Measurements from ENCODE around the gene RAPGEF5.

DNA sequence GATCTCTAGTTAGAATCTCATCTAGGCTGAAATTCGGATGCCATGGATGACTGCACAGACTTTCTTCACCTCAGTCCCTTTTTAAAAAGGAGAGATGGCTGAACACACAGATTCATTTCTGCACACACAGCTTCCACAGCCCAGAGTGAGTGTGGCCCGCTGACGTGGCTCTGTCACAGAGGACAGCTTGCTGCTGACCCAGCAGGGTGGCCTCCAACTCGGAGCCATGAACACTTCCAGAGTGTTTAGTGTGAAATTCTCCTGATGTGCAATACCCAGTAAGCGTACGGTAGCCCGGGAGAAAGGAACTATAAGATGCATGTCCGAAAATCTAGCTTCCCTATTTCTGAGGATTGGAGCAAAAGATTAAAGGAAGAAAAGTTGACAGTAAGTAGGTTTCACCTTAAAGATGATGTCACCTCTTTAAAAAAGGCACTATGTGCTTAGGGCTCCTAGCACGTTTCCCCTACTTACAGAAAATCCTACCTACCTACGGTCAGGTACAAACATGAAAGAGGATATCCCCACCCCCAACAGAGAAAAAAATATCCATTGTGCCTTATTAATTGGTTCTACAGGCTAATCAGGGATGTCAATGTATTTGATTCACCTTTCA, 162.2 kb downstream of the RAPGEF5 start:
- no peak for TF ChIP-seq POLR2A (IDR thresholded peaks at IDR 0.05; ENCODE audit: low read depth, low read length)
- TF ChIP-seq MYC (IDR thresholded peaks at IDR 0.05; ENCODE audit: low read depth, low read length): no peak

Measured in endothelial cell of umbilical vein (primary cell).